Panc1 (cell line): ENCODE measurements around the gene CAPN11. TPM values are rescaled to one million over a fixed set of nuclear protein-coding genes. Genes with fewer than 3 reads are reported as not detected.

Source experiments
- ATAC-seq: fragments of 200-7000 bp; cut with Tn5 transposase; 2 replicates; pipeline ENCODE4 v1.9.1; 2020; ENCODE audit warnings: mild to moderate bottlenecking, moderate library complexity
- BruUV-seq: library from RNA; stranded (reverse); fragments of 400-500 nt; replicated peaks from 2 replicates; lab custom pipeline; 2021; lab: Mats Ljungman, UMichigan
- CTCF ChIA-PET: fragments of 300-600 bp; sonication (Branson Sonifier 250); formaldehyde crosslinking; loops from one replicate; lab custom pipeline; 2022; ENCODE audit warnings: antibody characterized with exemption; lab: Charles Lee
- POLR2A ChIA-PET: fragments of 300-600 bp; sonication (Branson Sonifier 250); formaldehyde crosslinking; loops from one replicate; lab custom pipeline; 2022; ENCODE audit warnings: antibody characterized with exemption; lab: Charles Lee
- DNase-seq: peaks from one replicate; pipeline ENCODE4 v3.0.0-alpha.2; 2010; ENCODE audit warnings: low read depth, low spot score
- H3K27ac ChIP-seq: 2 replicates; pipeline ENCODE4 v1.5.1; 2011; ENCODE audit warnings: mild to moderate bottlenecking, low read length, inconsistent platforms
- H3K27me3 ChIP-seq: fragments of 200-500 bp; sonication (Bioruptor generic); 2 replicates; pipeline ENCODE4 v1.6.0; 2014; ENCODE audit warnings: low read length, inconsistent platforms; ENCODE audit not compliant: control insufficient read depth, insufficient read depth
- H3K36me3 ChIP-seq: fragments of 200-500 bp; sonication (Bioruptor generic); 2 replicates; pipeline ENCODE4 v1.5.1; 2014; ENCODE audit warnings: inconsistent platforms, mild to moderate bottlenecking, low read length, moderate library complexity; ENCODE audit not compliant: control insufficient read depth, insufficient read depth
- H3K4me1 ChIP-seq: 2 replicates; pipeline ENCODE4 v1.5.1; 2011; ENCODE audit warnings: inconsistent platforms, mild to moderate bottlenecking, low read length, moderate library complexity; ENCODE audit not compliant: control insufficient read depth, insufficient read depth
- H3K4me3 ChIP-seq, 2 experiments: 2 replicates each; pipeline ENCODE4 v1.5.1; 2011 to 2012; ENCODE audit warnings: low read depth in 2 of 2, low read length in 2 of 2, mild to moderate bottlenecking in 2 of 2, inconsistent platforms in 1 of 2, moderate library complexity in 1 of 2
- H3K9me3 ChIP-seq: fragments of 200-500 bp; sonication (Bioruptor generic); 2 replicates; pipeline ENCODE4 v1.5.1; 2014; ENCODE audit warnings: low read depth, mild to moderate bottlenecking, inconsistent platforms, low read length, moderate library complexity; ENCODE audit not compliant: control insufficient read depth, insufficient read depth
- CTCF ChIP-seq: fragments of 450-650 bp; IDR thresholded peaks from 2 replicates; pipeline ENCODE4 v1.5.1; 2017; ENCODE audit warnings: mild to moderate bottlenecking
- POLR2AphosphoS5 ChIP-seq: IDR thresholded peaks from 2 replicates; pipeline ENCODE4 v1.6.1; 2012; ENCODE audit warnings: mild to moderate bottlenecking, low read depth, low read length, moderate library complexity
- SIN3A ChIP-seq: IDR thresholded peaks from 2 replicates; pipeline ENCODE4 v1.6.1; 2012; ENCODE audit warnings: low read depth, mild to moderate bottlenecking, low read length, moderate library complexity, borderline replicate concordance; ENCODE audit not compliant: insufficient read depth
- TCF7L2 ChIP-seq: IDR thresholded peaks from 2 replicates; pipeline ENCODE4 v1.6.1; 2011; ENCODE audit warnings: mild to moderate bottlenecking, low read depth, low read length, inconsistent platforms
- in situ Hi-C: cut with HindIII; loops from 2 replicates; pipeline ENCODE4 v1.10.0; 2016; ENCODE audit warnings: low sequenced_read_pairs, low pct_unique_long_range_greater_than_20kb
- intact Hi-C: fragments of 100-400 bp; cut with micrococcal nuclease; formaldehyde crosslinking; loops from one replicate; pipeline ENCODE4 v1.10.0; 2022; ENCODE audit not compliant: unreplicated experiment
- total RNA-seq: library from RNA; stranded (reverse); gene quantifications from one replicate; pipeline ENCODE4 v1.2.1, GENCODE V29; 2021; ENCODE audit not compliant: unreplicated experiment
- TF ChIP-seq, protein P1 (sequence below), 2 experiments: IDR thresholded peaks; 2 replicates each; pipeline ENCODE4 v1.6.1; 2011 to 2012; ENCODE audit warnings: low read depth in 2 of 2, control low read depth in 1 of 2, low read length in 1 of 2, mild to moderate bottlenecking in 1 of 2, moderate library complexity in 1 of 2; ENCODE audit not compliant: insufficient read depth in 1 of 2

Gene CAPN11
- total RNA-seq, 1 experiment from 2014 or later: 1.2 TPM

- Histone ChIP-seq H3K36me3 (peaks cover 4% of the 10 kb centered on the region; the same call in 1 of the 2 replicates), H3K9me3 (no peaks in the 10 kb centered on the region), H3K4me3 (peak overlapping the region; percentile 81 to 96), H3K27ac (peak overlapping the region; percentile 88), H3K27me3 (no peaks in the 10 kb centered on the region), H3K4me1 (peaks cover 36% of the 10 kb centered on the region)
- no peak for TF ChIP-seq POLR2AphosphoS5
- no peak for TF ChIP-seq TCF7L2
- no peak for TF ChIP-seq CTCF
- TF ChIP-seq, protein P1, sequence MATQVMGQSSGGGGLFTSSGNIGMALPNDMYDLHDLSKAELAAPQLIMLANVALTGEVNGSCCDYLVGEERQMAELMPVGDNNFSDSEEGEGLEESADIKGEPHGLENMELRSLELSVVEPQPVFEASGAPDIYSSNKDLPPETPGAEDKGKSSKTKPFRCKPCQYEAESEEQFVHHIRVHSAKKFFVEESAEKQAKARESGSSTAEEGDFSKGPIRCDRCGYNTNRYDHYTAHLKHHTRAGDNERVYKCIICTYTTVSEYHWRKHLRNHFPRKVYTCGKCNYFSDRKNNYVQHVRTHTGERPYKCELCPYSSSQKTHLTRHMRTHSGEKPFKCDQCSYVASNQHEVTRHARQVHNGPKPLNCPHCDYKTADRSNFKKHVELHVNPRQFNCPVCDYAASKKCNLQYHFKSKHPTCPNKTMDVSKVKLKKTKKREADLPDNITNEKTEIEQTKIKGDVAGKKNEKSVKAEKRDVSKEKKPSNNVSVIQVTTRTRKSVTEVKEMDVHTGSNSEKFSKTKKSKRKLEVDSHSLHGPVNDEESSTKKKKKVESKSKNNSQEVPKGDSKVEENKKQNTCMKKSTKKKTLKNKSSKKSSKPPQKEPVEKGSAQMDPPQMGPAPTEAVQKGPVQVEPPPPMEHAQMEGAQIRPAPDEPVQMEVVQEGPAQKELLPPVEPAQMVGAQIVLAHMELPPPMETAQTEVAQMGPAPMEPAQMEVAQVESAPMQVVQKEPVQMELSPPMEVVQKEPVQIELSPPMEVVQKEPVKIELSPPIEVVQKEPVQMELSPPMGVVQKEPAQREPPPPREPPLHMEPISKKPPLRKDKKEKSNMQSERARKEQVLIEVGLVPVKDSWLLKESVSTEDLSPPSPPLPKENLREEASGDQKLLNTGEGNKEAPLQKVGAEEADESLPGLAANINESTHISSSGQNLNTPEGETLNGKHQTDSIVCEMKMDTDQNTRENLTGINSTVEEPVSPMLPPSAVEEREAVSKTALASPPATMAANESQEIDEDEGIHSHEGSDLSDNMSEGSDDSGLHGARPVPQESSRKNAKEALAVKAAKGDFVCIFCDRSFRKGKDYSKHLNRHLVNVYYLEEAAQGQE (IDR thresholded peaks at IDR 0.05; ENCODE audit: insufficient read depth in 1 of 2, low read depth in 2 of 2, low read length in 1 of 2): no peak
- no peak; the same call in 1 of the 2 replicates for TF ChIP-seq SIN3A
- in situ Hi-C loops (no loop called here), intact Hi-C loops (no loop called here)
- ChIA-PET POLR2A (no interaction called here), CTCF (no interaction called here)
- BruUV-seq: TSS peak; percentile 71
- DNase-seq: no peak
- peak; percentile 57 for ATAC-seq
Measured at GRCh38 chr6:44126320-44127149, 32.1 kb upstream of the CAPN11 start.

DNA sequence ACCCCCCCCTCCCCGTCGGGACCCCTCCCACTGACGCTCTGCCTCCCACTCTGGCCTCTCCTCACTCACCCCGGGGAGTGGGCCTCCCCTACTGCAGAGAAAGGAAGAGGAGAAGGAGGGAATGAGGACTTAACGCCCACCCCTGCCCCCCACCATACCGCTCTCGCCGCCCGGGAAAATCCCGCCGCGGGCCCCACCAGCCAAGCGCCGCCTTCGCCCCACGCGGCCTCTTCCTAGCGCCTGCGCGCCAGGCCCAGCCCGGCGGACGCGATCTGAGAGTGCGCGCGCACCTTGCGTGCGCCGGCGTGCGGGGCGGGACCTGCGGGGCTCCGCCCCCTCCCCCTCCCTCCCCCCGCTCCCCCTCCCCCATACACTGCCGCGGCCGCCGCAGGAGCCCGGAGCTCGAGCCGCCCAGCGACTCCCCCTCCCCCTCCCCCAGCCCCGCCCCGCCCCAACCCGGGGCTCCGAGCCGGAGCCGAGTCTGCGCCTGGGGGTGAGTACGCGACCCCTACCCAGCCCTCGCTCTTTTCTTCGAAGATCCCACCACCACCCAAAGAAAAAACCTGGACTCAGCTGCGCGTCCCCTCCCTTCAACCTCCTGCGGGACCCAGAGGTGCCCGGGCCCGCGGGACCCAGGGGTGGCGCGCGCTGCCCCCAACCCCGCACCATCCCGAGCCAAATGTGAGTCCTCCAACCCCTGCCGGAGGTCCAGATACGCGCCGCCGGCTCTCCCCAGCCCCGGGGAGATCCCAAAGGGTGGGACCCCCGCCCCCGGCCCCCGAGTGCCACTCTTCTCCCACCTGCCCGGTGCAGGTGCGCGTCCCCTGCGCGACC lies 31.2 kb upstream of the CAPN11 start, which contains the start of the genes MRPL14 and TMEM63B:
Gene MRPL14 (minus strand): TSS at position 267 of the 834 bp plus-strand sequence. CDS start 10,841 bp downstream, outside the sequence.
Gene TMEM63B (plus strand): TSS at position 369 of the 834 bp plus-strand sequence. CDS start 7,031 bp downstream, outside the sequence.
- TF ChIP-seq, protein P1 (IDR thresholded peaks at IDR 0.05; ENCODE audit: insufficient read depth in 1 of 2, low read depth in 2 of 2, low read length in 1 of 2): no peak
- no peak for TF ChIP-seq TCF7L2
- peak; percentile 65; the same call in 1 of the 2 replicates for TF ChIP-seq SIN3A
- no peak for TF ChIP-seq CTCF
- peak; percentile 83 for TF ChIP-seq POLR2AphosphoS5
- in situ Hi-C loops (no loop called here), intact Hi-C loops (no loop called here)
- ATAC-seq (peak; percentile 92), DNase-seq (no peak)
- no TSS peak for BruUV-seq
- peaks cover 36% of the 10 kb centered on the region for H3K4me1 ChIP-seq
- peak within 1 kb of the TSS; percentile 88 for H3K27ac ChIP-seq
- H3K4me3 ChIP-seq: peak within 1 kb of the TSS; percentile 81 to 96
- peaks cover 4% of the 10 kb centered on the region; the same call in 1 of the 2 replicates for H3K36me3 ChIP-seq
- no peaks in the 10 kb centered on the region for H3K27me3 ChIP-seq
- CTCF ChIA-PET: interaction anchor here (0.6 kb wide), 1 partner anchor 82 kb away, joined by 5 read pairs; no protein-coding TSS in a partner anchor
- POLR2A ChIA-PET: interaction anchor here (0.7 kb wide), 3 partner anchors 128 to 360 kb away, joined by 3 to 5 read pairs (median 4); no protein-coding TSS in a partner anchor
- H3K9me3 ChIP-seq: no peaks in the 10 kb centered on the region
